Astrocyte of the cerebellum (primary cell): ENCODE measurements around the gene RBFOX1.

Experiments used
- DNase-seq: peaks from one replicate; pipeline ENCODE4 v3.0.0-alpha.2; 2011; ENCODE audit warnings: low read depth
- H3K4me3 ChIP-seq: 2 replicates; pipeline ENCODE4 v1.5.1; 2011; ENCODE audit warnings: mild to moderate bottlenecking, low read depth, low read length, moderate library complexity
- in situ Hi-C: cut with HindIII; loops from 2 replicates; pipeline ENCODE4 v1.10.0; 2017; ENCODE audit warnings: low sequenced_read_pairs
- TF ChIP-seq, protein P1 (sequence below): IDR thresholded peaks from 2 replicates; pipeline ENCODE4 v1.5.1; 2012; ENCODE audit warnings: low read length, low read depth, moderate library complexity, mild to moderate bottlenecking; ENCODE audit errors: missing control alignments

Gene RBFOX1

DNA sequence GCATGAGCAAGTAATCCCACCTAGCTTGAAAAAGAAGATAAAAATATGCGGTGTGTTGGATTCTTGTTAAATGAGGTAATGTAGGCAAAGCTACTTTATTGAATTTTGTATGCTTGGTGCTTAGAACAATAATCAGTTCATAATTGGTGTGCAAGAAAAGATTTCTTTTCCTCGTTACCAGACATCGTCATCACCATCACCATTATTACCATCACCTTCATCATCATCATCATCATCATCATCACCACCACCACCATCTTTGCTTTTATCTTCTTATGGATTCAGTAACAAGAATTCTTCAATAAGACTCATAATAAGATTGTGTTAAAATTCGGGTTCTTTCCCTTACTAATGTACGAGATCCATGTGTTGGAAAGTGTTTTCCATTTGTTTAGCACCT lies 173.7 kb downstream of the RBFOX1 start:
- TF ChIP-seq, protein P1, sequence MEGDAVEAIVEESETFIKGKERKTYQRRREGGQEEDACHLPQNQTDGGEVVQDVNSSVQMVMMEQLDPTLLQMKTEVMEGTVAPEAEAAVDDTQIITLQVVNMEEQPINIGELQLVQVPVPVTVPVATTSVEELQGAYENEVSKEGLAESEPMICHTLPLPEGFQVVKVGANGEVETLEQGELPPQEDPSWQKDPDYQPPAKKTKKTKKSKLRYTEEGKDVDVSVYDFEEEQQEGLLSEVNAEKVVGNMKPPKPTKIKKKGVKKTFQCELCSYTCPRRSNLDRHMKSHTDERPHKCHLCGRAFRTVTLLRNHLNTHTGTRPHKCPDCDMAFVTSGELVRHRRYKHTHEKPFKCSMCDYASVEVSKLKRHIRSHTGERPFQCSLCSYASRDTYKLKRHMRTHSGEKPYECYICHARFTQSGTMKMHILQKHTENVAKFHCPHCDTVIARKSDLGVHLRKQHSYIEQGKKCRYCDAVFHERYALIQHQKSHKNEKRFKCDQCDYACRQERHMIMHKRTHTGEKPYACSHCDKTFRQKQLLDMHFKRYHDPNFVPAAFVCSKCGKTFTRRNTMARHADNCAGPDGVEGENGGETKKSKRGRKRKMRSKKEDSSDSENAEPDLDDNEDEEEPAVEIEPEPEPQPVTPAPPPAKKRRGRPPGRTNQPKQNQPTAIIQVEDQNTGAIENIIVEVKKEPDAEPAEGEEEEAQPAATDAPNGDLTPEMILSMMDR = no peak
- no peak overlapping the region for H3K4me3 ChIP-seq
- in situ Hi-C loops = no loop called here
- DNase-seq = no peak

DNA sequence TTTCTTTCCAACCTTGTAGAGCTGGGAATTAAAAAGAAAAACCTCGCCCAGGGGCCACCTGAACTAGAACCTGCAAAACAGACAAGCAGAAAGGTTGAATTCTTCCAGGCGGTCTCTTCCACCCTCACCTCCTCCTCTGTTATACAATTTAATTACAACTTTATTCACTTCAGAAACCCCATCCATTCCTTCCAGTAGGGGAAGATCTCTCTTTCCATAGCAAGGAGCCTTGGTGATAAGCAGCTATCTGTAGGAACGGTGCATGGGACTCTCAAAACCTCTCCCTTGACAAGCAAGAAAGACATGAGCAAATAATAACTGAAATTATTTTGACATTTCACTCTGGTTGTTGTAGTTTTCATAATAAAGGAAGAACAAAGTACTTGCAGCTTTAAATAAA lies 176.0 kb downstream of the RBFOX1 start:
- DNase-seq = no peak
- H3K4me3 ChIP-seq = no peak overlapping the region
- in situ Hi-C loops = no loop called here
- TF ChIP-seq, protein P1 = no peak

DNA sequence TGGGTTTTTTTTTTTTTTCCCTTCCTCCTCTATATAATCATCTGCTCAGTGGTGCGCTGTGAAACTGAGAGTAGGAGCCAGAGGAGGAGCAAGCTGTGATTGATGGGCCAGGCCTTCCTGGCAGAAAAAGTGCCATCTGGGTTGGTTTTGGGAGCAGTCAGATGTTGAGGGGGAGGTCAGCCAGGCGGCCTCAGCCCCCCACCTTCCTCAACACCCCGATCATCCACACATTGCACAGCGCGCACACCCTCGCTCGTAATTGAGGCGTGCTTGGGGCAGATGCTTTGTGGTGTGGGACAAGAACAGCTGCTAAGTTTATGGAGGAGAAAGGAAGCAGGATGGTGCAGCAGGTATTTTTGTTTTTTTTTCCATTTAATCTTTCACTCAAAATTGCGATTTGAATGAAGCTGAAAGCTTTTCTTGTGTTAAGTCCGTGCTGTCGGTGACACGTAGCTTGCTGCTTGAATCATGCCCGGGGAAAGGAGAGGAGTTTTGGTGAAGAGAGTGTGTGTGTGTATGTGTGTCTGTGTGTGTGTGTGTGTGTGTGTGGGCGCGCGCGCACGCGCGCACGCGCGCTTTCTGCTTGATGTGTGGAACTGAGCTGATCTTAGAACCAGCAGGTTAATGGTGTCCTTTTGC lies 177.4 kb downstream of the RBFOX1 start:
- DNase-seq = no peak
- TF ChIP-seq, protein P1 = no peak

DNA sequence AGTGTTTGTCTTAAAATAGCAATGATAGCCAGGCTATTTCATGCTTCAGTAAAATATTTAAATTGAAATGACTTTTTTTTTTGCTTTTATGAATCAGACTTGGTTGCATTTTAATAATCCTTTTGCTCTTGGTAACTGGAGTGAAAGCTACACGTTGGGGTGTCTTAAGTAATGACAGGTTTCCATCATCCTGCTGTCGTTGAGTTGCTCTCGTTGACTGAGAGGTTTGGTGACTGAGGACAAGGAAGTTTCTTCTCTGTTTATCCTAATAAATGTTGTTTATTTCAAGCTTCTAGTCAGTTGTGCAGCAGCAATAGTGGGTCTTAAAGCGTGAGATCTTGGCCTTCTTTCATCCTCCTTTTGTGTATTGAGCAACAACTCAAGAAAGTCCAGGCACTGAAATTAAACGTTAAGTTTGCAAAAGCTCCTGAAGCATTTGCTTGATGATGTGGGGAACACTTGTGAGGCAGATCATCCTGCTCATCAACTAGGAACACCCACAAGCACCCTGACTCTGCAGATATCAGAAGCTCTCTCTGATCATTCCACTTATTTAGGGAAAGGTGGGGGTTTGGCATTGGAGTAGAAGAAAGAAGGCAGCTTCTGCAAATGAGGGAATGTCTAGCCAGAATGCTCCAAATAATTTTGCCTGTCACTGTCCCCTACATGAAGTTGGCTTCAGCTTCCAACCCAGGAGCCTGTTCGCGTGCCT lies 179.1 kb downstream of the RBFOX1 start:
- in situ Hi-C loops = no loop called here
- DNase-seq = no peak
- TF ChIP-seq, protein P1 = no peak
- H3K4me3 ChIP-seq = no peak overlapping the region

More for the DNA sequence above, 177.4 kb downstream of the RBFOX1 start:
- H3K4me3 ChIP-seq = no peak overlapping the region
- in situ Hi-C loops = no loop called here

DNA sequence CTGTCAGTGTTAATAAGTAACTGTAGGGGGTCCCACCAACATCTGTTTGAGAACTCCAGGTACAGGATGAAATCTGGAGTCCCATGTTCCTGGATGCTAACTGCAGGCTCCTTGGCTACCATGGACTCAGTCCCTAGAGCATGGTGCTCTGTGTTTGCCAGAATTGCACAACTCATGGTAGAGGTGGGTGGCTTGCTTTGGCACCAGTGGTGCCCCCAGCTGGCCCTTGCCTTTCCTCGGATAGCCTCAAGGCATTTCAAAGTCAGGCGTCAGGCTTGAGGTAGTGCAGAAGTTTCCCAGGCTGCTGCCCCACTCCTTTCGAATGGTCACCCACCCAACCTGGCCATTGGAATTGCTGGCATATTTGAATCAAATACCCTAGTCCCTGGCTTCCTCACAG lies 179.9 kb downstream of the RBFOX1 start:
- TF ChIP-seq, protein P1 = no peak
- no peak overlapping the region for H3K4me3 ChIP-seq
- DNase-seq = no peak
- in situ Hi-C loops = no loop called here

DNA sequence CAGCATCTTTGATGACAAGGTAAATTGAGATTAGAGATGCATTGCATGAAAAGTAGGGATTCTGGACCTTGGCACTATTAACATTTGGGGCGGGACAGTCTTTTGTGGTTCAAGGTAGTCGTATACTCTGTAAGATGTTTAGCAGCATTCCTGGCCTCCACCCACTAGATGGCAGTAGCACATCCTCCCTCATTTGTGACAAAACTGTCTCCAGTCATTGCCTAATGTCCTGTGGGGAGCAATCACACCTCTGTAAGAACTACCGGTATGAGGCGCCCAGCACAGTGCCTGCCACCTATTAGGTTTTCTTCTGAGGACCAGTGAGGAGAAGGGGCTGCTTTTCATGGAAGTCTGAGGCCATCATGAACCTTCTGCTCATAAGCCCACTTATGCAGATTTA lies 180.8 kb downstream of the RBFOX1 start:
- TF ChIP-seq, protein P1 = no peak
- DNase-seq = no peak
- in situ Hi-C loops = no loop called here
- H3K4me3 ChIP-seq = no peak overlapping the region
